HG03565 (cell line): ENCODE results near the gene ZDHHC12.
A peak's percentile ranks its signal among the peaks of the same experiment; 100 is the strongest.

Source experiments
- ATAC-seq: cut with Tn5 transposase; IDR thresholded peaks from one replicate; pipeline ENCODE4 v1.9.1; 2021; ENCODE audit warnings: mild to moderate bottlenecking, moderate library complexity; ENCODE audit not compliant: unreplicated experiment

Gene ZDHHC12, protein sequence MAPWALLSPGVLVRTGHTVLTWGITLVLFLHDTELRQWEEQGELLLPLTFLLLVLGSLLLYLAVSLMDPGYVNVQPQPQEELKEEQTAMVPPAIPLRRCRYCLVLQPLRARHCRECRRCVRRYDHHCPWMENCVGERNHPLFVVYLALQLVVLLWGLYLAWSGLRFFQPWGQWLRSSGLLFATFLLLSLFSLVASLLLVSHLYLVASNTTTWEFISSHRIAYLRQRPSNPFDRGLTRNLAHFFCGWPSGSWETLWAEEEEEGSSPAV

GRCh38 chr9:128723866-128724743, at the start of gene ZDHHC12:
TSS of gene ZDHHC12 (minus strand) at chr9:128724127. CDS start at chr9:128724093, 34 bp downstream.
- ATAC-seq, result peak; percentile 91

GRCh38 chr9:128773049-128773448, 49.1 kb upstream of the ZDHHC12 start:
- ATAC-seq, result no peak

DNA sequence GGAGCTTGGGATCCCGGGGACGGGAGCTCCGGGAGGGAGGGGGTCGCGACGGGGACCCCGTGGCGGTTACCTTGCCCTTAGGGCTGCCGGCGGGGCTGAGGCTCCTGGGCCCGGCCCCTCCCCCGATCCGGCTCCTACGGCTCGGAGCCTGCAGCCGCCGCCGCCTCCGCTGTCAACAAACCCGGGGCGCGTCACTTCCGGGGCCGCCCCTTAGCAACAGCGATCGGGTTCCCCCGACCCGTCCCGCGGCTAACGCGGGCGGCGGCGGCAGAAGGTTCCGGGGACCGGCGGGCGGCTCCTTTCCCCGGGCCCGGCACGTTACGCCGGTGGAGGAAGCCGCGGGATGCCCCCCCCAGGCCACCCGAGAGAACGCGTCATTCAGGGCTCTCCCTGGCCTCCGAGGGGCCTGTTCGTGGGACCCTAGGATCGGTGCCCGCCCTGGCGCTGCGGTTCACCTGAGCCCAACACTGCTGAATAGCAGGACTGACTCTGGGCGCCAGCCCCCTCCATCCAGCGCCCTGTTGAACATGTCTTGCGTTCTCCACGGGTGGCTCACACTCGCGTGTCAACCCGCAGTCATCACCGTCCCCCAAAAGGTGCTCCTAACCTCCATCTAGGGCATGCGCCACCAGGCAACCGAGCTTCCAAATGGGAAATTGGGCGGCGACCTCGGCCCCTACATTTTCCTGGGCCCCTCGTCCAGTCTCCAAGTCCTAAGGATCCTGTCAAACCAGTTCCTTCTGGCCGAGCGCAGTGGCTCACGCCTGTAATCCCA, 48.0 kb upstream of the ZDHHC12 start, which contains the start of gene ZER1:
Gene ZER1, minus strand, starts transcription at position 183 of the 775 bp plus-strand sequence. CDS start 16,362 bp downstream, outside the sequence.
- ATAC-seq, result peak; percentile 83

GRCh38 chr9:128771094-128771721, 47.3 kb upstream of the ZDHHC12 start:
- peak; percentile 22 for ATAC-seq

DNA sequence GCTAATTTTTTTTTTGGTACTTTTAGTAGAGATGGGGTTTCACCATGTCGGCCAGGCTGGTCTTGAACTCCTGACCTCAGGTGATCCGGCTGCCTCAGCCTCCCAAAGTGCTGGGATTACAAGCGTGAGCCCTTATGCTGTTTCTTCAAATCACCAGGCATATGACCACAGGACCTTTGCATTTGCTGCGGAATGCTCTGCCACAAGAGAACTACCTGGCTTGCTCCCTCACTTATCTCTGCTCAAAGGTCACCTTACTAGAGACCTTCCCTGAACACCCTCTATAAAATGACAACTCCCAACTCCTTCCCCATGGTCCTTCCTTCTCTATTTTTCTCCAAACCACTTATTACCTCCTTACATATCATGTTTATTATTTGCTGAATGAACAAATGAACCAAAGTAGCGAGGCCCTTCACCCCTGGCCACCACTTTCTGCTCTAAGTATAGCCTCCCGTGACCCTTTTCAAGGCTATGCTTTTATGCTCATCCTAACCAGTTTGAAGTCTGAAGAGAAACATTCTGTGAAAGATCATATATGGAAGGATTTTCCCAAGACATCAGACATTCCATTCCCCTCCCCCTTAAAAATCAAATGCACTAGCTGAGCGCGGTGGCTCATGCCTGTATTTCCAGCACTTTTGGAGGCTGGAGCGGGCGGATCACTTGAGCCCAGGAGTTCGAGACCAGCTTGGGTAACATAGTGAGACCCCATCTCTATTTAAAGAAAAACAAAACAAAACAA, 46.5 kb upstream of the ZDHHC12 start:
- ATAC-seq, result no peak

DNA sequence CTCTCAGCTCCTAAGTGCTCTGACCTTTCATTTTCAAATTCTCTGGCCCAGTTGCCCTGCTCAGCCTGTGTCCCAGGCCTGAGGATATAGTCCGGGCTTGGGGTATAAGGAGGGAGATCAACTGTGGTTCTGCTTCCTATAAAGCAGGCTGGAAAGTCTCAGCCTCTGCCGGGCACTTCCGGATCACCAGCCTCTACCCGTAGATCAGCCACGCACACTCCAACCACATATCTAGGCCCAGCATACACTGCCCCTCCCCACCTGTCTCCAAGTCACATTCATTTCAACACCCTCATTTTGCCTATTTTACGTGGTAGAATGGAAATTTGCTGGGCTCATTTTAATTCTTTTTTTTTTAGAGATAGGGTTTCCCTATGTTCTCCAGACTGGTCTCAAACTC, 44.7 kb upstream of the ZDHHC12 start:
- ATAC-seq, result no peak

DNA sequence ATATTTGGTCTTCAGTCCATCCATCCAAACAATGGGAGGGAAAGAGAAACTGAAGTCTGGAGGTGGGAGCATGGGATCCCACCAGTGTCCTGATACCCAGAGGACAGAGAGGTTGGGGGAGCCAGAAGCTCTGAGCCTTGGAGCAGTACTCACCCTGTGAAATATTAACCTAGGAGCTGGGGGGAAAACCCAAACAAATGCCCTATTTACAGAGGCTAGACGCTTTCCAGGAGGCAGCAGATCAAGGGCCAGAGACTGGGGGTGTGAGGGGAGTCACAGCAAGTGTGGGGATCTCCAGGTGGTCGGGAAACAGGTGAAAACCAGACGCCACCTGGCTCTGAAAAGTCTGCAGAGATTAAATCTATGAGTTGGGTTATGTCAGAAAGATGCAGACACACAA, 41.6 kb upstream of the ZDHHC12 start:
- ATAC-seq, result no peak

- no peak for ATAC-seq
Measured at GRCh38 chr9:128764361-128764760, 40.4 kb upstream of the ZDHHC12 start.

- ATAC-seq, result no peak
Measured at GRCh38 chr9:128762671-128763449, 38.9 kb upstream of the ZDHHC12 start.

DNA sequence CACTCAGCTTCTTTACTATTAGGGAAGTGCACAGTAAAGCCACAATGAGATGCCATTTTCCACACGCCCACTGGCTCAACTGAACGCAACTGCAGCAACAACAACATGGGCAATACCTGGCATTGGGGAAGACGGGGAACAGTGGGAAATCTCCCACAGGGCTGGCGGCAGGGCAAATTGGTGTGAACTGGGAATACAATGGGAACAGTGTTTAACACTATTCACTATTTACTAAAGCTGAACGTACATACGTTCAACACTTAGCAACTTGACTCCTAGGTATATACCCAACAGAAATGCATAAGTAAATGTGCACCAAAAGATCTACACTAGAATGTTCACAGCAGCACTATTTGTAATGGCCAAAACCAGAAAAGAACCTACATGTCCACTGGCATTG, 33.7 kb upstream of the ZDHHC12 start:
- ATAC-seq, result no peak

DNA sequence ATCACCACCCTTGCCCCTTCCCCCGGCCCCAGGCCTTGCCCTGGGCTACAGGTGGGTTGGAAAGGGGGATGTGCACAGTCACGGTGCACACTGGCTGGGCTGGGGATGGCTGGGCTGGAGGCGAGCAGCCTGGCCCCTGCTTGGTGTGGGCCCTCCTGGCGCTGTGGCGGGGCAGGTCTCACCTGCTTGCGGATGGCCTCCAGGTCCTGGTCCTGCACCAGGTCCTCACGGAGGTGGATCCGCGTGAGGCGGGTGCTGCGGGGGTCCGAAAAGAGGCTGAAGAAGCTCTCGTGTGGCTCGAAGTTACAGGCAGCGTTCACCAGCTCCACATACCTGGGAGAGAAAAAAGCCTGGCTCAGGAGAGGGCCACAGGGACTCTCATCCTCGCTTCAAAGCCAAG, 29.7 kb upstream of the ZDHHC12 start:
- no peak for ATAC-seq

DNA sequence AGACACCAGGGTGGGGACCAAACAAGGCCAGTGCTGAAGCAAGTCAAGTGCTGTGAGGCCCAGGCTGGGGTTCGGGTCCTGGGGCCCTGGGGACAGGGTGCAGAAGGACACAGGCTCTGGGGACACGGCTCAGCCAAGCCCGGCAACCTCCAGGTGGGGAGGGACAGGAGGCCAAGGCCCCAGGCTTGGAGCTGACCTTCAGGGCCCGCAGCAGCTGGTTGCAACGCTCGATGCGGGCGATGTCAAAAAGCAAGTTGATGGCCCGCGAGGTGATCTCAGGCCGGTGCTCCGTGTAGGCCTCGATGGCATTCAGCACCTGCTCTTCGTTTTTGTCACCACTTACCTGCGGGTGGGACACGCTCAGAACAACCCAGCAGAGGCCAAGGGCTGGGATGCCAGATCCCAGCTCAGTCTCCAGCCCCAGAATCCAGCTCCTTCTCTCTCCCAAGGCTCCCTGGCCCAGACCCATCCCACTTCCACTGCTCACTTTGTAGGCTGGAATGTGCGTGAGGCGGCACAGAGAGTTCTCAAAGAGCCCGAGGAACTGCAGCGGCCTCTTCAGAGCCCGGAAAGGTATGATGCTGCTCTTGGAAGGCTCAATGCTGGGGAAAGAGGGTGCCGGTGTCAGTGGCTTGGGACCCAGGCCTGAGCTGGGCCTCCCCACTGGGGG, 27.1 kb upstream of the ZDHHC12 start:
- no peak for ATAC-seq

- ATAC-seq, result no peak
Measured at GRCh38 chr9:128747241-128747640, 23.3 kb upstream of the ZDHHC12 start.

DNA sequence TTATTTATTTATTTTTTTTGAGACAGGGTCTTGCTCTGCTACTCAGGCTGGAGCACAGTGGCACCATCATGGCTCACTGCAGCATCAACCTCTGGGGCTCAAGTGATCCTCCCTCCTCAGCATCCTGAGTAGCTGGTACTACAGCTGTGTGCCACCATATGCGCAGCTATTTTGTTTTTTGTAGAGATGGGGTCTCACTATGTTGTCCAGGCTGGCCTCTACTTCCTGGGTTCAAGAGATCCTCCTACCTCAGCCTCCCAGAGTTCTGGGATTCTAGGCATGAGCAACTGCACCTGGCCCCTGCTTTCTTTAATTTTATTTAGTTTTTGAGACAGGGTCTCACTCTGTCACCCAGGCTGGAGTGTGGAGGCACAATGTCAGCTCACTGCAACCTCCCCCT, 19.5 kb upstream of the ZDHHC12 start:
- no peak for ATAC-seq

- ATAC-seq, result no peak
Measured at GRCh38 chr9:128742401-128742800, 18.5 kb upstream of the ZDHHC12 start.

DNA sequence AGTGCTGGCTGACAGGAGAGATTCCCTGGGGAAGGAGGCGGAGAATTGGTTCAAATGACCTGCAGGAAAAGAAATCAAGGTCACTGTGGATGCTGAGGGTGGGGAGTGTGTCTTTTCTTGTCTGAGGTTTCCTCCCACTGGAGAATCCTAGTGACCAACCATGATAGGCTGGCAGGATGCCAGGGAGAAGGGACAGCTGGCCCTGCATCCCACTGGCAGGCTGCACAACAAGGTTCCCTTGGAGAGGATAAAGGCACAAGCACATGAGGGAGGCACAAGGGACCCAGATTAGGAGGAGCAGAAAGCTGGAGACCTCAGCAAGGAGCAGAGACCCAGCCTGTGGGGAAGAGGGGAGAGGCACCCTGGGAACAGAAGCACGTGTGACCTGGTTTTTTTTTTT, 11.4 kb upstream of the ZDHHC12 start:
- no peak for ATAC-seq

DNA sequence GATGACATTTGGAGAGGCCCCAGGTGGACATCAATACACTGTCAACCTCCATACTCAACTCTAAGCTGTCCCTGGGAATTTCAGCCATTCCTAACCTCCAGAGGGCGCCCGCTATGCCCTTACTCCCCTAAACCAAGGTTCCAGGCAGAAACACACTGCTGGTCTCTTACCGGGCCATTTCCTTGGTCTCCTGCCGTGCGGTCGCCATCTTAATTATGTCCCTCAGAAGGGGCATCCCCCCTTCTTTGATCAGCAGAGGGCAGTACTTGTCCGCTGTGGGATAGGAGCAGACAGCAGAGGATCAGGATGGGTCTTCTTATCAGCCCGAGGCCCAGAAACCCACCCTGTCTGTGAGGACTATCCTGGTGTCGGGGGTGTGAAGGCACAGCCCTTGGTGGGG, 9.3 kb upstream of the ZDHHC12 start:
- no peak for ATAC-seq

GRCh38 chr9:128732576-128732975, 8.6 kb upstream of the ZDHHC12 start:
- no peak for ATAC-seq

DNA sequence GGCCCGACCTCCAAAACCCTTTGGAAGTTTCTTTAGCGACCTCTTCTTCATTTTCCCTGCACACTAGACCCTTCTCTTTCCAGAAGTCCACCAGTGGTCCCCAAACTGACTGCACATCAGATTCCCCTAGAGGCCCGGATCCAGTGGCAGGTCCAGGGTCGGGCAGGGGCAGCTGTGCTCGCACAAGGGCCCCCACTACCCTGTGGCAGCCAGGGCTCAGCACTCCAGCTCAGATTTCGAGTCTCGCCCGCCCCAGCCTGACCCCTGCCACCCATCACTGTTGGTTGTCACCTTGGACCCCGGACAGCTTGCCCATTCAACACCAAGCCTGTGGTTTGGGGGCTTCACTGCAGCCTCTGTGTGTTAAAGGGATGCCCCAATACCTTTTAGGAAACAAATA, 7.8 kb upstream of the ZDHHC12 start:
- ATAC-seq, result no peak
